GM12878 (cell line): ENCODE data around the gene PSMC4. TPM values are rescaled to one million over a fixed set of nuclear protein-coding genes. Genes with fewer than 3 reads are reported as not detected.
A peak's percentile ranks its signal among the peaks of the same experiment; 100 is the strongest.

Experiments used
- CHD2 ChIP-seq: IDR thresholded peaks from 2 replicates; pipeline ENCODE4 v1.6.1; 2011; ENCODE audit warnings: low read depth, low read length, improper control_type of control experiment, borderline replicate concordance
- CHD4 ChIP-seq: fragments of 200-600 bp; sonication (generic); IDR thresholded peaks from 2 replicates; pipeline ENCODE4 v1.6.1; 2016; ENCODE audit warnings: mild to moderate bottlenecking
- E2F4 ChIP-seq: IDR thresholded peaks from 2 replicates; pipeline ENCODE4 v1.6.1; 2012; ENCODE audit warnings: low read depth, low read length, improper control_type of control experiment
- E2F8 ChIP-seq: fragments of 450-650 bp; IDR thresholded peaks from 2 replicates; pipeline ENCODE4 v1.6.1; 2018; ENCODE audit warnings: mild to moderate bottlenecking, low read depth, moderate library complexity; ENCODE audit not compliant: partially characterized antibody
- HDAC6 ChIP-seq: fragments of 200-600 bp; sonication (generic); IDR thresholded peaks from one replicate; pipeline ENCODE4 v1.8.0; 2017; ENCODE audit warnings: antibody characterized with exemption; ENCODE audit not compliant: unreplicated experiment
- HDGF ChIP-seq: fragments of 450-650 bp; IDR thresholded peaks from 2 replicates; pipeline ENCODE4 v1.6.1; 2016; ENCODE audit warnings: antibody characterized with exemption
- MAX ChIP-seq: IDR thresholded peaks from 2 replicates; pipeline ENCODE4 v1.6.1; 2012; ENCODE audit warnings: low read depth, low read length, improper control_type of control experiment
- MEF2A ChIP-seq: IDR thresholded peaks from 2 replicates; pipeline ENCODE4 v1.6.1; 2011; ENCODE audit warnings: low read depth, mild to moderate bottlenecking, low read length, moderate library complexity; ENCODE audit not compliant: insufficient read depth
- NFIC ChIP-seq: IDR thresholded peaks from 2 replicates; pipeline ENCODE4 v1.6.1; 2012; ENCODE audit warnings: low read depth, mild to moderate bottlenecking, inconsistent platforms, low read length, moderate library complexity
- RFX5 ChIP-seq: IDR thresholded peaks from 2 replicates; pipeline ENCODE4 v1.6.1; 2011; ENCODE audit warnings: low read depth, low read length, improper control_type of control experiment
- SIN3A ChIP-seq: IDR thresholded peaks from 2 replicates; pipeline ENCODE4 v1.6.1; 2012; ENCODE audit warnings: low read depth, low read length, improper control_type of control experiment
- SMAD1 ChIP-seq: fragments of 450-650 bp; IDR thresholded peaks from 2 replicates; pipeline ENCODE4 v1.6.1; 2018; ENCODE audit warnings: mild to moderate bottlenecking, low read depth; ENCODE audit not compliant: partially characterized antibody
- SMAD5 ChIP-seq: IDR thresholded peaks from 2 replicates; pipeline ENCODE4 v1.6.1; 2016; ENCODE audit warnings: antibody characterized with exemption, low read depth
- SREBF1 ChIP-seq: IDR thresholded peaks from 2 replicates; pipeline ENCODE4 v1.6.1; 2012; ENCODE audit warnings: mild to moderate bottlenecking, low read length
- SUPT20H ChIP-seq: IDR thresholded peaks from 2 replicates; pipeline ENCODE4 v1.6.1; 2011; ENCODE audit warnings: low read depth, mild to moderate bottlenecking, low read length, moderate library complexity, borderline replicate concordance; ENCODE audit not compliant: control insufficient read depth
- TBL1XR1 ChIP-seq: IDR thresholded peaks from 2 replicates; pipeline ENCODE4 v1.6.1; 2012; ENCODE audit warnings: low read depth, low read length, improper control_type of control experiment
- WRNIP1 ChIP-seq: IDR thresholded peaks from 2 replicates; pipeline ENCODE4 v1.6.1; 2011; ENCODE audit warnings: low read depth, low read length, improper control_type of control experiment, borderline replicate concordance
- ZBTB4 ChIP-seq: fragments of 450-650 bp; formaldehyde crosslinking; IDR thresholded peaks from 2 replicates; pipeline ENCODE4 v1.4.0; 2022; ENCODE audit warnings: mild to moderate bottlenecking, moderate library complexity
- ZNF622 ChIP-seq: fragments of 450-650 bp; IDR thresholded peaks from 2 replicates; pipeline ENCODE4 v1.6.1; 2017; ENCODE audit warnings: mild to moderate bottlenecking, inconsistent platforms
- polyA plus RNA-seq, 11 experiments: library from polyadenylated mRNA; depleted of rRNA in 4 of 11; unstranded in 6 of 11; stranded (reverse) in 5 of 11; fragments of >200 nt; fragmentation: Nextera tagmentation in 4 of 11; fragmentation: Illumina TruSeq in 1 of 11; extraction: Ambion mirVana in 4 of 11; extraction: Trizol in 1 of 11; gene quantifications; 1 replicate in 1 of 11; 2 replicates in 10 of 11; pipeline versions ENCODE4 v1.2.1 to v1.2.3, GENCODE V29; 2011 to 2016; ENCODE audit warnings: inconsistent platforms in 2 of 11, missing spikeins in 2 of 11, low read depth in 1 of 11
- total RNA-seq, 4 experiments: library from RNA; depleted of rRNA in 3 of 4; stranded (reverse); fragments of >200 nt in 3 of 4; fragmentation: Illumina TruSeq in 1 of 4; extraction: Trizol in 1 of 4; gene quantifications; 2 replicates each; pipeline versions ENCODE4 v1.2.1 to v1.2.3, GENCODE V29; 2013 to 2021

The PSMC4 gene
- total and polyA plus RNA-seq, 10 of the 15 experiments (the other 5 are each of a cell fraction or from before 2014, with no cell fraction given): 55.2 to 328 (median 127) TPM

- TF ChIP-seq SIN3A (peak; percentile 65), MAX (peak; percentile 89), ZNF622 (no peak), CHD2 (peak; percentile 63; the same call in 1 of the 2 replicates), ZBTB4 (CRISPR knock-in tag) (no peak), HDGF (peak; percentile 91), SMAD1 (no peak), E2F4 (no peak; the same call in 1 of the 2 replicates), SMAD5 (peak; percentile 66; the same call in 1 of the 2 replicates), TBL1XR1 (no peak), NFIC (no peak), E2F8 (no peak), CHD4 (no peak), MEF2A (0 out of 2 replicates have a peak, but pooled peaks have one; percentile 3), WRNIP1 (0 out of 2 replicates have a peak, but pooled peaks have one; percentile 3), SREBF1 (peak; percentile 75), SUPT20H (no peak), RFX5 (no peak), HDAC6 (no peak)
These were observed at the start of gene PSMC4 (continued) for GRCh38 chr19:39970675-39971379.
